Astrocyte of the spinal cord (primary cell): ENCODE measurements around the gene MYO15B.

Experiments
- DNase-seq: peaks from one replicate; pipeline ENCODE4 v3.0.0; 2011; ENCODE audit warnings: low read depth, low spot score
- H3K4me3 ChIP-seq: 2 replicates; pipeline ENCODE4 v1.5.1; 2011; ENCODE audit warnings: low read depth, mild to moderate bottlenecking, low read length, moderate library complexity
- CTCF ChIP-seq: IDR thresholded peaks from 2 replicates; pipeline ENCODE4 v1.5.1; 2012; ENCODE audit warnings: low read depth, mild to moderate bottlenecking, low read length, inconsistent platforms
- in situ Hi-C: cut with HindIII; loops from 2 replicates; pipeline ENCODE4 v1.10.0; 2017; ENCODE audit warnings: low sequenced_read_pairs

MYO15B gene

GRCh38 chr17:75587675-75588595 lies at the start of gene MYO15B:
Gene MYO15B, plus strand, starts transcription at chr17:75587800. Its CDS starts 258 bp downstream, at chr17:75588058.
- no peak for TF ChIP-seq CTCF
- DNase-seq = peak; percentile 3
- in situ Hi-C loops = no loop called here
- H3K4me3 ChIP-seq = peak within 1 kb of the TSS; percentile 17

- no peak overlapping the region for H3K4me3 ChIP-seq
- in situ Hi-C loops = no loop called here
- DNase-seq = no peak
- no peak for TF ChIP-seq CTCF
Measured at GRCh38 chr17:75539967-75540729, 47.5 kb upstream of the MYO15B start.

- no peak for DNase-seq
- no peak overlapping the region for H3K4me3 ChIP-seq
- TF ChIP-seq CTCF = no peak
- in situ Hi-C loops = no loop called here
Measured at GRCh38 chr17:75540923-75541503, 46.6 kb upstream of the MYO15B start.

- no peak for TF ChIP-seq CTCF
- H3K4me3 ChIP-seq = no peak overlapping the region
- DNase-seq = no peak
- in situ Hi-C loops = no loop called here
Measured at GRCh38 chr17:75542229-75542628, 45.4 kb upstream of the MYO15B start.

- no peak for TF ChIP-seq CTCF
- DNase-seq = no peak
- H3K4me3 ChIP-seq = no peak overlapping the region
- in situ Hi-C loops = no loop called here
Measured at GRCh38 chr17:75542728-75543336, 44.8 kb upstream of the MYO15B start.

GRCh38 chr17:75544250-75544649 lies 43.4 kb upstream of the MYO15B start:
- in situ Hi-C loops = no loop called here
- TF ChIP-seq CTCF = no peak
- H3K4me3 ChIP-seq = no peak overlapping the region
- no peak for DNase-seq
